IMR-90 (cell line): ENCODE measurements around the gene ANAPC5. TPM values are rescaled to one million over a fixed set of nuclear protein-coding genes. Genes with fewer than 3 reads are reported as not detected.

Source experiments
- ATAC-seq: fragments of 200-7000 bp; cut with Tn5 transposase; 2 replicates; pipeline ENCODE4 v1.9.1; 2020; ENCODE audit warnings: low read depth, mild to moderate bottlenecking, moderate library complexity
- BruUV-seq: library from RNA; stranded (reverse); fragments of 400-500 nt; replicated peaks from 2 replicates; lab custom pipeline; 2021; lab: Mats Ljungman, UMichigan
- CTCF ChIA-PET: fragments of 300-600 bp; formaldehyde crosslinking; extraction: SDS; loops from one replicate; lab custom pipeline; 2021; ENCODE audit warnings: antibody characterized with exemption; lab: Yijun Ruan, JAX
- POLR2A ChIA-PET: fragments of 300-600 bp; sonication (Branson Sonifier 250); formaldehyde crosslinking; loops from one replicate; lab custom pipeline; 2022; ENCODE audit warnings: antibody characterized with exemption; ENCODE audit not compliant: unreplicated experiment; lab: Charles Lee
- DNase-seq: peaks from one replicate; pipeline ENCODE4 v3.0.0; 2013
- H2AFZ ChIP-seq: replicated peaks from 2 replicates; pipeline ENCODE3; 2013; ENCODE audit warnings: low read length, mild to moderate bottlenecking; ENCODE audit not compliant: poor library complexity
- H2AK5ac ChIP-seq: 2 replicates; pipeline ENCODE4 v1.6.1; 2013; ENCODE audit warnings: low read depth, low read length, inconsistent platforms
- H2AK9ac ChIP-seq: replicated peaks from 2 replicates; pipeline ENCODE3; 2013; ENCODE audit warnings: mild to moderate bottlenecking, low read depth, low read length, moderate library complexity; ENCODE audit not compliant: poor library complexity
- H2BK120ac ChIP-seq: 2 replicates; pipeline ENCODE4 v1.6.1; 2013; ENCODE audit warnings: low read depth, low read length, inconsistent platforms
- H2BK15ac ChIP-seq: 3 replicates; pipeline ENCODE4 v1.6.1; 2013; ENCODE audit warnings: low read depth, low read length, inconsistent platforms
- H2BK20ac ChIP-seq: 2 replicates; pipeline ENCODE4 v1.6.1; 2013; ENCODE audit warnings: low read depth, mild to moderate bottlenecking, inconsistent platforms, low read length, moderate library complexity
- H2BK5ac ChIP-seq: 2 replicates; pipeline ENCODE4 v1.6.1; 2013; ENCODE audit warnings: mild to moderate bottlenecking, low read depth, low read length, inconsistent platforms; ENCODE audit not compliant: poor library complexity, severe bottlenecking
- H3K14ac ChIP-seq: replicated peaks from 2 replicates; pipeline ENCODE4 v1.6.1; 2013; ENCODE audit warnings: low read depth, low read length, inconsistent platforms
- H3K18ac ChIP-seq: 2 replicates; pipeline ENCODE4 v1.6.1; 2013; ENCODE audit warnings: low read depth, low read length, control low read depth
- H3K23ac ChIP-seq: 2 replicates; pipeline ENCODE4 v1.6.1; 2013; ENCODE audit warnings: low read depth, low read length, inconsistent platforms
- H3K27ac ChIP-seq: 2 replicates; pipeline ENCODE4 v1.5.1; 2013; ENCODE audit warnings: mild to moderate bottlenecking, control low read depth, low read length; ENCODE audit not compliant: insufficient read depth
- H3K27me3 ChIP-seq: 2 replicates; pipeline ENCODE4 v1.6.1; 2013; ENCODE audit warnings: low read length; ENCODE audit not compliant: control insufficient read depth, insufficient read depth
- H3K36me3 ChIP-seq: 2 replicates; pipeline ENCODE4 v1.6.1; 2013; ENCODE audit warnings: low read length, mixed read lengths; ENCODE audit not compliant: control insufficient read depth, insufficient read depth
- H3K4ac ChIP-seq: 2 replicates; pipeline ENCODE4 v1.6.1; 2013; ENCODE audit warnings: low read depth, low read length, inconsistent platforms
- H3K4me1 ChIP-seq: 2 replicates; pipeline ENCODE4 v1.6.1; 2013; ENCODE audit warnings: low read length, mixed read lengths; ENCODE audit not compliant: control insufficient read depth, insufficient read depth
- H3K4me2 ChIP-seq: 2 replicates; pipeline ENCODE4 v1.6.1; 2013; ENCODE audit warnings: low read depth, mild to moderate bottlenecking, control low read depth, low read length, moderate library complexity
- H3K4me3 ChIP-seq: 2 replicates; pipeline ENCODE4 v1.5.1; 2013; ENCODE audit warnings: low read depth, mild to moderate bottlenecking, control low read depth, low read length, moderate library complexity; ENCODE audit not compliant: insufficient read depth
- H3K56ac ChIP-seq: 2 replicates; pipeline ENCODE4 v1.6.1; 2013; ENCODE audit warnings: low read length, inconsistent platforms; ENCODE audit not compliant: insufficient read depth; ENCODE audit errors: extremely low read depth
- H3K79me1 ChIP-seq, 2 experiments: 2 replicates each; pipeline ENCODE4 v1.6.1; 2013; ENCODE audit warnings: low read length in 2 of 2, inconsistent platforms in 1 of 2, low read depth in 1 of 2
- H3K9ac ChIP-seq: 2 replicates; pipeline ENCODE4 v1.6.1; 2013; ENCODE audit warnings: low read depth, low read length, control low read depth
- H3K9me1 ChIP-seq: 2 replicates; pipeline ENCODE4 v1.6.1; 2013; ENCODE audit warnings: low read length, inconsistent platforms; ENCODE audit not compliant: insufficient read depth
- H3K9me3 ChIP-seq: 2 replicates; pipeline ENCODE4 v1.6.1; 2013; ENCODE audit warnings: low read length; ENCODE audit not compliant: control insufficient read depth, insufficient read depth
- H4K20me1 ChIP-seq: 2 replicates; pipeline ENCODE4 v1.6.1; 2013; ENCODE audit warnings: low read length, inconsistent platforms; ENCODE audit not compliant: insufficient read depth
- H4K5ac ChIP-seq: 2 replicates; pipeline ENCODE4 v1.6.1; 2013; ENCODE audit warnings: mild to moderate bottlenecking, low read depth, low read length, control low read depth
- H4K8ac ChIP-seq, 2 experiments: 2 replicates each; pipeline ENCODE4 v1.6.1; 2013; ENCODE audit warnings: low read depth in 2 of 2, low read length in 2 of 2, control low read depth in 1 of 2, inconsistent platforms in 1 of 2
- H4K91ac ChIP-seq: 2 replicates; pipeline ENCODE4 v1.6.1; 2013; ENCODE audit warnings: low read depth, low read length, inconsistent platforms; ENCODE audit not compliant: insufficient read depth
- CHD1 ChIP-seq: IDR thresholded peaks from 2 replicates; pipeline ENCODE4 v1.6.1; 2012; ENCODE audit warnings: low read depth, low read length, improper control_type of control experiment
- WGBS, 2 experiments: methylation state at CpG; one replicate each; pipeline versions ENCODE4 v1.1.5 to v1.1.7; 2013; ENCODE audit warnings: missing lambda C conversion rate in 2 of 2; ENCODE audit not compliant: insufficient read length in 1 of 2; ENCODE audit errors: extremely low coverage in 2 of 2; 5-methylcytosine and 5-hydroxymethylcytosine counted together
- dilution Hi-C: fragments of 300-500 bp; cut with HindIII; formaldehyde crosslinking; loops from one replicate; pipeline ENCODE4 v1.14.3; 2018; ENCODE audit warnings: low sequenced_read_pairs; ENCODE audit not compliant: unreplicated experiment
- in situ Hi-C: fragments of 300-500 bp; cut with MboI; formaldehyde crosslinking; loops from 3 replicates; pipeline ENCODE4 v1.14.3; 2019; ENCODE audit warnings: low sequenced_read_pairs, inconsistent platforms, mixed read lengths
- intact Hi-C: fragments of 100-400 bp; cut with micrococcal nuclease; formaldehyde crosslinking; loops from 2 replicates; pipeline ENCODE4 v1.10.0; 2022
- polyA plus RNA-seq, 3 experiments: library from polyadenylated mRNA; depleted of rRNA; stranded (reverse); fragments of >200 nt; gene quantifications; 2 replicates each; pipeline ENCODE4 v1.2.3, GENCODE V29; 2012; ENCODE audit warnings: low replicate concordance in 1 of 3
- total RNA-seq: library from RNA; depleted of rRNA; stranded (reverse); fragments of >200 nt; gene quantifications from 2 replicates; pipeline ENCODE4 v1.2.3, GENCODE V29; 2012

The ANAPC5 gene
- total and polyA plus RNA-seq, 2 of the 4 experiments (the other 2 are of a cell fraction) = 157 to 211 TPM

DNA sequence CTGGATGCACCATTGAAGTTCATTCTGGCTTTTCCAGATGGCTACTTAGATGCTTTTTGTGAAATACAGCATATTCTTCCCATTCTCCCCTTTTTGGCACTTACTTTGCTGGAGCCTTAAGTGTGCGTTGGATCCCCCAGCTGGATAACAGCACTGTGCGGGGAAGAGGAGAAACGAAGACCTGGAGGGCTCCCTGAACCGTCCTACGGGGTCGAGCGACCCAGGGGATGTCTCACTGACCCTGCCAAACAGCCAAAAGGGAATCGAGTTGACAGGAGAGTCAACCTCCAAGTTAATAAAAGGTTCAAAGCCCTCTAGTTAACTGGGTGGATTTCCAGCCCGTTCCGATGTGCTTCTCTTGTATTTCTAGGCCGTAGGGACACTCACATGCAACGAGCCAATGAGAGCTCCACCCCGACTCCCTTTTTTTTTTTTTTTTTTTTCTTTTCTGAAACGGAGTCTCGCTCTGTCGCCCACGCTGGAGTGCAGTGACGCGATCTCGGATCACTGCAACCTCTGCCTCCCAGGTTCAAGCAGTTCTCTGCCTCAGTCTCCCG is 54.7 kb downstream of the ANAPC5 start:
- Histone ChIP-seq H3K4ac (peak overlapping the region; percentile 36; the same call in 1 of the 2 replicates), H4K5ac (no peak overlapping the region), H2BK20ac (no peak overlapping the region), H2AK5ac (0 out of 2 replicates have a peak overlapping the region, but pooled peaks have one; percentile 3), H3K4me2 (peak overlapping the region; percentile 76), H3K27me3 (0 out of 2 replicates have a peak, but pooled peaks cover 2% of the 10 kb centered on the region), H2AFZ (peak overlapping the region; percentile 94), H3K9me3 (no peaks in the 10 kb centered on the region), H3K36me3 (no peaks in the 10 kb centered on the region), H2BK120ac (no peak overlapping the region), H4K91ac (no peak overlapping the region), H4K8ac (peak overlapping the region in 1 of 2 experiments; percentile 67; a peak in 1 of 4 replicates), H3K9me1 (peaks cover 2% of the 10 kb centered on the region; the same call in 1 of the 2 replicates), H3K4me3 (peak overlapping the region; percentile 91), H3K18ac (no peak overlapping the region), H3K56ac (no peak overlapping the region; the same call in 1 of the 2 replicates), H3K27ac (no peak overlapping the region), H3K4me1 (peaks cover 7% of the 10 kb centered on the region), H3K9ac (peak overlapping the region; percentile 21; the same call in 1 of the 2 replicates), H3K79me1 (peaks cover 19 to 32% of the 10 kb centered on the region in 2 experiments), H3K14ac (0 out of 2 replicates have a peak overlapping the region, but pooled peaks have one; percentile 17), H4K20me1 (peaks cover 8% of the 10 kb centered on the region), H2AK9ac (peak overlapping the region; percentile 72), H2BK5ac (no peak overlapping the region), H2BK15ac (no peak overlapping the region), H3K23ac (peak overlapping the region; percentile 48; the same call in 1 of the 2 replicates)
- POLR2A ChIA-PET = interaction anchor here (0.6 to 1.5 kb wide), 2 partner anchors 11 to 49 kb away, joined by 4 read pairs; no protein-coding TSS in a partner anchor
- CTCF ChIA-PET = no interaction called here
- peak; percentile 39 for DNase-seq
- WGBS, 2 experiments = 0% methylated on average over 6 of the region's 21 CpGs; no CpG with 5 or more reads in 1 of the 2 experiments
- intact Hi-C loops = no loop called here
- ATAC-seq = no peak
- BruUV-seq = no TSS peak
- in situ Hi-C loops = no loop called here
- no peak for TF ChIP-seq CHD1
- dilution Hi-C loops = no loop called here
